Caco-2 (cell line): ENCODE measurements around the gene NHLH1. TPM values are rescaled to one million over a fixed set of nuclear protein-coding genes. Genes with fewer than 3 reads are reported as not detected.

Experiments used
- BruUV-seq: library from RNA; stranded (reverse); fragments of 400-500 nt; replicated peaks from 2 replicates; lab custom pipeline; 2021; lab: Mats Ljungman, UMichigan
- CTCF ChIA-PET: fragments of 300-600 bp; sonication (Branson Sonifier 250); formaldehyde crosslinking; loops from one replicate; lab custom pipeline; 2022; ENCODE audit warnings: antibody characterized with exemption; lab: Charles Lee
- POLR2A ChIA-PET: fragments of 300-600 bp; sonication (Branson Sonifier 250); formaldehyde crosslinking; loops from one replicate; lab custom pipeline; 2022; ENCODE audit warnings: antibody characterized with exemption; lab: Charles Lee
- DNase-seq, 2 experiments: peaks; one replicate each; pipeline versions ENCODE4 v3.0.0 to v3.0.0-alpha.2; 2020 to 2022
- H3K27me3 ChIP-seq: replicated peaks from 2 replicates; pipeline ENCODE4 v1.6.0; 2011; ENCODE audit warnings: low read length; ENCODE audit not compliant: control insufficient read depth, insufficient read depth
- H3K36me3 ChIP-seq: 2 replicates; pipeline ENCODE4 v1.5.1; 2011; ENCODE audit warnings: low read length; ENCODE audit not compliant: control insufficient read depth, insufficient read depth
- H3K4me1 ChIP-seq: fragments of 250-450 bp; sonication (Bioruptor Pico); 2 replicates; pipeline ENCODE4 v1.5.1; 2020; ENCODE audit warnings: mild to moderate bottlenecking
- H3K4me3 ChIP-seq: 2 replicates; pipeline ENCODE4 v1.5.1; 2011; ENCODE audit warnings: low read depth, mild to moderate bottlenecking, control low read depth, low read length
- H3K9me3 ChIP-seq: fragments of 250-450 bp; sonication (Bioruptor Pico); 2 replicates; pipeline ENCODE4 v1.5.1; 2020; ENCODE audit warnings: mild to moderate bottlenecking, moderate library complexity
- H3K27ac Mint-ChIP-seq: one replicate; pipeline ENCODE4 v1.8.0; 2022; ENCODE audit warnings: mixed read lengths; ENCODE audit not compliant: unreplicated experiment
- H3K27me3 Mint-ChIP-seq: one replicate; pipeline ENCODE4 v1.8.0; 2022; ENCODE audit warnings: mixed read lengths; ENCODE audit not compliant: insufficient read depth, unreplicated experiment
- H3K36me3 Mint-ChIP-seq: one replicate; pipeline ENCODE4 v1.8.0; 2022; ENCODE audit warnings: mild to moderate bottlenecking, mixed read lengths; ENCODE audit not compliant: insufficient read depth, unreplicated experiment
- H3K4me1 Mint-ChIP-seq: one replicate; pipeline ENCODE4 v1.8.0; 2022; ENCODE audit warnings: low read depth, mixed read lengths; ENCODE audit not compliant: unreplicated experiment
- H3K4me3 Mint-ChIP-seq: one replicate; pipeline ENCODE4 v1.8.0; 2022; ENCODE audit warnings: mild to moderate bottlenecking, moderate library complexity, mixed read lengths; ENCODE audit not compliant: unreplicated experiment
- H3K9me3 Mint-ChIP-seq: one replicate; pipeline ENCODE4 v1.8.0; 2022; ENCODE audit warnings: mixed read lengths; ENCODE audit not compliant: unreplicated experiment
- CTCF ChIP-seq, 2 experiments: fragments of 200-600 bp in 1 of 2; IDR thresholded peaks; 1 replicate in 1 of 2; 2 replicates in 1 of 2; pipeline versions ENCODE4 v1.5.1 to v1.8.0; 2011 to 2022; ENCODE audit warnings: antibody characterized with exemption in 1 of 2, control low read depth in 1 of 2, inconsistent platforms in 1 of 2, low read depth in 1 of 2, low read length in 1 of 2, mild to moderate bottlenecking in 1 of 2, moderate library complexity in 1 of 2; ENCODE audit not compliant: insufficient read depth in 1 of 2, severe bottlenecking in 1 of 2, unreplicated experiment in 1 of 2
- intact Hi-C: fragments of 100-400 bp; cut with micrococcal nuclease; formaldehyde crosslinking; loops from one replicate; pipeline ENCODE4 v1.10.0; 2022; ENCODE audit not compliant: unreplicated experiment
- total RNA-seq: library from RNA; stranded (reverse); gene quantifications from 2 replicates; pipeline ENCODE4 v1.2.3, GENCODE V29; 2022

NHLH1 gene
- total RNA-seq, 1 experiment from 2014 or later, result 0.36 TPM

- ChIA-PET CTCF (no interaction called here), POLR2A (no interaction called here)
- BruUV-seq, result no TSS peak
- TF ChIP-seq CTCF (IDR thresholded peaks at IDR 0.05; ENCODE audit: insufficient read depth in 1 of 2, low read depth in 1 of 2, low read length in 1 of 2, severe bottlenecking in 1 of 2, unreplicated experiment in 1 of 2), result no peak
- Histone ChIP-seq H3K36me3 (no peaks in the 10 kb centered on the region), H3K9me3 (no peaks in the 10 kb centered on the region), H3K4me3 (peak overlapping the region; percentile 67), H3K4me1 (peaks cover 8% of the 10 kb centered on the region; the same call in 1 of the 2 replicates), H3K27me3 (no peaks in the 10 kb centered on the region)
- Mint-ChIP-seq H3K36me3 (no peaks in the 10 kb centered on the region), H3K4me1 (peaks cover 6% of the 10 kb centered on the region), H3K27me3 (peaks cover 6% of the 10 kb centered on the region), H3K9me3 (no peaks in the 10 kb centered on the region), H3K4me3 (peak overlapping the region; percentile 9), H3K27ac (no peak overlapping the region)
- intact Hi-C loops, result no loop called here
- no peak for DNase-seq
Measured at GRCh38 chr1:160401487-160401805, 34.6 kb downstream of the NHLH1 start.

GRCh38 chr1:160402001-160402795, 35.3 kb downstream of the NHLH1 start:
- H3K36me3 ChIP-seq, result no peaks in the 10 kb centered on the region
- H3K9me3 Mint-ChIP-seq, result no peaks in the 10 kb centered on the region
- H3K27ac Mint-ChIP-seq, result no peak overlapping the region
- ChIA-PET POLR2A (no interaction called here), CTCF (no interaction called here)
- H3K9me3 ChIP-seq, result no peaks in the 10 kb centered on the region
- H3K36me3 Mint-ChIP-seq, result no peaks in the 10 kb centered on the region
- no peak overlapping the region for H3K4me3 ChIP-seq
- no TSS peak for BruUV-seq
- TF ChIP-seq CTCF (IDR thresholded peaks at IDR 0.05; ENCODE audit: insufficient read depth in 1 of 2, low read depth in 1 of 2, low read length in 1 of 2, severe bottlenecking in 1 of 2, unreplicated experiment in 1 of 2), result no peak
- DNase-seq, result no peak
- intact Hi-C loops, result no loop called here
- H3K27me3 Mint-ChIP-seq, result peaks cover 6% of the 10 kb centered on the region
- no peaks in the 10 kb centered on the region for H3K27me3 ChIP-seq
- peaks cover 8% of the 10 kb centered on the region; the same call in 1 of the 2 replicates for H3K4me1 ChIP-seq
- peaks cover 6% of the 10 kb centered on the region for H3K4me1 Mint-ChIP-seq
- H3K4me3 Mint-ChIP-seq, result no peak overlapping the region

- Histone ChIP-seq H3K9me3 (no peaks in the 10 kb centered on the region), H3K36me3 (no peaks in the 10 kb centered on the region), H3K4me3 (no peak overlapping the region), H3K4me1 (peaks cover 10% of the 10 kb centered on the region; the same call in 1 of the 2 replicates), H3K27me3 (no peaks in the 10 kb centered on the region)
- no peak overlapping the region for H3K4me3 Mint-ChIP-seq
- BruUV-seq, result no TSS peak
- H3K9me3 Mint-ChIP-seq, result no peaks in the 10 kb centered on the region
- no peaks in the 10 kb centered on the region for H3K36me3 Mint-ChIP-seq
- POLR2A ChIA-PET, result no interaction called here
- intact Hi-C loops, result no loop called here
- no peak for DNase-seq
- CTCF ChIA-PET, result no interaction called here
- no peak overlapping the region for H3K27ac Mint-ChIP-seq
- no peak for TF ChIP-seq CTCF (IDR thresholded peaks at IDR 0.05; ENCODE audit: insufficient read depth in 1 of 2, low read depth in 1 of 2, low read length in 1 of 2, severe bottlenecking in 1 of 2, unreplicated experiment in 1 of 2)
- peaks cover 13% of the 10 kb centered on the region for H3K4me1 Mint-ChIP-seq
- H3K27me3 Mint-ChIP-seq, result peaks cover 6% of the 10 kb centered on the region
Measured at GRCh38 chr1:160403244-160403643, 36.4 kb downstream of the NHLH1 start.
